HepG2 (cell line): ENCODE results near the gene PIK3CA. TPM values are rescaled to one million over a fixed set of nuclear protein-coding genes. Genes with fewer than 3 reads are reported as not detected.
A peak's percentile ranks its signal among the peaks of the same experiment; 100 is the strongest.

Source experiments
- ASH2L ChIP-seq: fragments of 300-600, 200-600 bp; sonication (generic); IDR thresholded peaks from 2 replicates; pipeline ENCODE4 v1.7.0; 2017; ENCODE audit warnings: low read depth, mild to moderate bottlenecking, moderate library complexity, mixed read lengths, low read length; ENCODE audit not compliant: insufficient read length
- ATF1 ChIP-seq: IDR thresholded peaks from 2 replicates; pipeline ENCODE4 v1.6.1; 2016; ENCODE audit warnings: mild to moderate bottlenecking, control low read depth
- ISX ChIP-seq: sonication (generic); formaldehyde crosslinking; conservative IDR thresholded peaks from 2 replicates; pipeline ENCODE4 v1.5.0; 2020; ENCODE audit warnings: missing genetic modification reagents
- JDP2 ChIP-seq: sonication (generic); formaldehyde crosslinking; IDR thresholded peaks from 2 replicates; pipeline ENCODE4 v1.8.1; 2022; ENCODE audit warnings: missing genetic modification reagents, borderline replicate concordance
- KDM5A ChIP-seq: fragments of 200-600 bp; sonication (generic); IDR thresholded peaks from 2 replicates; pipeline ENCODE4 v1.7.0; 2018; ENCODE audit warnings: antibody characterized with exemption, mild to moderate bottlenecking, low read length, borderline replicate concordance
- MIXL1 ChIP-seq: IDR thresholded peaks from 2 replicates; pipeline ENCODE4 v1.6.1; 2016
- MTF1 ChIP-seq: sonication (generic); formaldehyde crosslinking; IDR thresholded peaks from 2 replicates; pipeline ENCODE4 v1.5.0; 2020; ENCODE audit warnings: missing genetic modification reagents
- NCOR1 ChIP-seq: fragments of 200-600 bp; sonication (generic); IDR thresholded peaks from 2 replicates; pipeline ENCODE4 v1.7.0; 2017; ENCODE audit warnings: antibody characterized with exemption, low read length, borderline replicate concordance
- NFIC ChIP-seq: IDR thresholded peaks from 2 replicates; pipeline ENCODE4 v1.6.1; 2012; ENCODE audit warnings: mild to moderate bottlenecking, low read length, inconsistent platforms
- NR2F2 ChIP-seq: IDR thresholded peaks from 2 replicates; pipeline ENCODE4 v1.6.1; 2012; ENCODE audit warnings: low read depth, inconsistent platforms, borderline replicate concordance
- POLR2A ChIP-seq, 2 experiments: IDR thresholded peaks; 2 replicates each; pipeline ENCODE4 v1.6.1; 2011; ENCODE audit warnings: low read depth in 2 of 2, low read length in 2 of 2, mild to moderate bottlenecking in 1 of 2, moderate library complexity in 1 of 2; ENCODE audit not compliant: insufficient read depth in 1 of 2
- ZBTB7A ChIP-seq: sonication (generic); formaldehyde crosslinking; IDR thresholded peaks from 2 replicates; pipeline ENCODE4 v1.8.0; 2022; ENCODE audit warnings: mild to moderate bottlenecking, missing genetic modification reagents
- ZFP82 ChIP-seq: sonication (generic); formaldehyde crosslinking; IDR thresholded peaks from 2 replicates; pipeline ENCODE4 v1.5.1; 2020; ENCODE audit warnings: mild to moderate bottlenecking, missing genetic modification reagents, borderline replicate concordance
- ZFY ChIP-seq: sonication (generic); formaldehyde crosslinking; IDR thresholded peaks from 2 replicates; pipeline ENCODE4 v1.4.0; 2020; ENCODE audit warnings: missing genetic modification reagents
- ZKSCAN8 ChIP-seq: IDR thresholded peaks from 2 replicates; pipeline ENCODE4 v1.6.1; 2016; ENCODE audit warnings: borderline replicate concordance, missing genetic modification reagents, missing compliant biosample characterization
- ZNF224 ChIP-seq: sonication (generic); formaldehyde crosslinking; IDR thresholded peaks from 2 replicates; pipeline ENCODE4 v1.5.0; 2020; ENCODE audit warnings: mild to moderate bottlenecking, missing genetic modification reagents
- ZNF605 ChIP-seq: sonication (generic); formaldehyde crosslinking; IDR thresholded peaks from 2 replicates; pipeline ENCODE4 v1.8.0; 2022; ENCODE audit warnings: mild to moderate bottlenecking, missing genetic modification reagents
- ZNF670 ChIP-seq: sonication (generic); formaldehyde crosslinking; IDR thresholded peaks from 2 replicates; pipeline ENCODE4 v1.8.0; 2022; ENCODE audit warnings: mild to moderate bottlenecking, missing genetic modification reagents, borderline replicate concordance
- ZSCAN29 ChIP-seq: sonication (generic); formaldehyde crosslinking; conservative IDR thresholded peaks from 2 replicates; pipeline ENCODE4 v1.4.0; 2020; ENCODE audit warnings: mild to moderate bottlenecking, missing genetic modification reagents
- polyA plus RNA-seq, 8 experiments: library from polyadenylated mRNA; depleted of rRNA in 3 of 8; stranded (reverse) in 7 of 8; unstranded in 1 of 8; fragments of >200 nt; fragmentation: Illumina TruSeq in 4 of 8; extraction: Trizol in 4 of 8; gene quantifications; 2 replicates each; pipeline versions ENCODE4 v1.2.1 to v1.2.3, GENCODE V29; 2011 to 2016; ENCODE audit warnings: low read depth in 4 of 8, missing spikeins in 1 of 8, mixed read lengths in 1 of 8; ENCODE audit not compliant: insufficient read depth in 1 of 8
- total RNA-seq, 5 experiments: library from RNA; depleted of rRNA; stranded (reverse); fragments of >200 nt; fragmentation: Illumina TruSeq; extraction: Trizol; gene quantifications; 2 replicates each; pipeline ENCODE4 v1.2.3, GENCODE V29; 2016; ENCODE audit warnings: low read depth in 1 of 5
- TF ChIP-seq, protein P1 (sequence below): sonication (generic); formaldehyde crosslinking; IDR thresholded peaks from 2 replicates; pipeline ENCODE4 v1.5.0; 2020; ENCODE audit warnings: mild to moderate bottlenecking, missing genetic modification reagents, borderline replicate concordance
- TF ChIP-seq, protein P2 (sequence below), 2 experiments: sonication (generic) in 1 of 2; formaldehyde crosslinking in 1 of 2; IDR thresholded peaks; 2 replicates each; pipeline versions ENCODE4 v1.4.0 to v1.6.1; 2018 to 2020; ENCODE audit warnings: missing genetic modification reagents in 2 of 2, borderline replicate concordance in 1 of 2, low read depth in 1 of 2, mild to moderate bottlenecking in 1 of 2, missing biosample characterization in 1 of 2
- TF ChIP-seq, protein P3 (sequence below): sonication (generic); formaldehyde crosslinking; conservative IDR thresholded peaks from 2 replicates; pipeline ENCODE4 v1.4.0; 2020; ENCODE audit warnings: mild to moderate bottlenecking, missing genetic modification reagents, moderate library complexity

Gene PIK3CA
- total and polyA plus RNA-seq, 2 of the 13 experiments (the other 11 are each of a cell fraction or from before 2014, with no cell fraction given) = 5.7 to 11.4 TPM

DNA sequence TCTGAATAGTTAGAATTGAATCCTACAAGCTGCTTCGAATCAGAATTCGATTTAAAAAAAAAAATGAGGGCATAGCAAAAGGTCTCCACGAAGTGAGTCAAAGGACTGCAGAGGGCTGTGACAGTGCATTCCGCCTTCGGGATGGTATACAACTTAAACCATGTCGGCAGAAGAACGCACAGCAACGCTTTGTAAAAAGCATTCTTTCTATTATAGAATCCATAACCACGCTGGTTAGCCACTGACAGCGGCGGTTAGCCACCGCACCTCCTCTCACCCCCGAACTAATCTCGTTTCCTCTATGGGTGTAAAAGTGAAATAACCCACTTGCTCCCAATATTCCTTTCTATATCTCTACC is 664 bp upstream of the PIK3CA start (continued):
- peak; percentile 77 for TF ChIP-seq ASH2L
- peak; percentile 12; the same call in 1 of the 2 replicates for TF ChIP-seq MIXL1
- no peak for TF ChIP-seq ZKSCAN8 (CRISPR knock-in tag)
- 0 out of 2 replicates have a peak, but pooled peaks have one; percentile 13 for TF ChIP-seq NR2F2
- no peak for TF ChIP-seq ZNF224 (CRISPR knock-in tag)
- TF ChIP-seq MTF1 = no peak
- TF ChIP-seq, protein P1, sequence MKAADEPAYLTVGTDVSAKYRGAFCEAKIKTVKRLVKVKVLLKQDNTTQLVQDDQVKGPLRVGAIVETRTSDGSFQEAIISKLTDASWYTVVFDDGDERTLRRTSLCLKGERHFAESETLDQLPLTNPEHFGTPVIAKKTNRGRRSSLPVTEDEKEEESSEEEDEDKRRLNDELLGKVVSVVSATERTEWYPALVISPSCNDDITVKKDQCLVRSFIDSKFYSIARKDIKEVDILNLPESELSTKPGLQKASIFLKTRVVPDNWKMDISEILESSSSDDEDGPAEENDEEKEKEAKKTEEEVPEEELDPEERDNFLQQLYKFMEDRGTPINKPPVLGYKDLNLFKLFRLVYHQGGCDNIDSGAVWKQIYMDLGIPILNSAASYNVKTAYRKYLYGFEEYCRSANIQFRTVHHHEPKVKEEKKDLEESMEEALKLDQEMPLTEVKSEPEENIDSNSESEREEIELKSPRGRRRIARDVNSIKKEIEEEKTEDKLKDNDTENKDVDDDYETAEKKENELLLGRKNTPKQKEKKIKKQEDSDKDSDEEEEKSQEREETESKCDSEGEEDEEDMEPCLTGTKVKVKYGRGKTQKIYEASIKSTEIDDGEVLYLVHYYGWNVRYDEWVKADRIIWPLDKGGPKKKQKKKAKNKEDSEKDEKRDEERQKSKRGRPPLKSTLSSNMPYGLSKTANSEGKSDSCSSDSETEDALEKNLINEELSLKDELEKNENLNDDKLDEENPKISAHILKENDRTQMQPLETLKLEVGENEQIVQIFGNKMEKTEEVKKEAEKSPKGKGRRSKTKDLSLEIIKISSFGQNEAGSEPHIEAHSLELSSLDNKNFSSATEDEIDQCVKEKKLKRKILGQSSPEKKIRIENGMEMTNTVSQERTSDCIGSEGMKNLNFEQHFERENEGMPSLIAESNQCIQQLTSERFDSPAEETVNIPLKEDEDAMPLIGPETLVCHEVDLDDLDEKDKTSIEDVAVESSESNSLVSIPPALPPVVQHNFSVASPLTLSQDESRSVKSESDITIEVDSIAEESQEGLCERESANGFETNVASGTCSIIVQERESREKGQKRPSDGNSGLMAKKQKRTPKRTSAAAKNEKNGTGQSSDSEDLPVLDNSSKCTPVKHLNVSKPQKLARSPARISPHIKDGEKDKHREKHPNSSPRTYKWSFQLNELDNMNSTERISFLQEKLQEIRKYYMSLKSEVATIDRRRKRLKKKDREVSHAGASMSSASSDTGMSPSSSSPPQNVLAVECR (CRISPR knock-in tag) = 0 out of 2 replicates have a peak, but pooled peaks have one; percentile 46
- peak; percentile 83 for TF ChIP-seq KDM5A
- TF ChIP-seq, protein P2, sequence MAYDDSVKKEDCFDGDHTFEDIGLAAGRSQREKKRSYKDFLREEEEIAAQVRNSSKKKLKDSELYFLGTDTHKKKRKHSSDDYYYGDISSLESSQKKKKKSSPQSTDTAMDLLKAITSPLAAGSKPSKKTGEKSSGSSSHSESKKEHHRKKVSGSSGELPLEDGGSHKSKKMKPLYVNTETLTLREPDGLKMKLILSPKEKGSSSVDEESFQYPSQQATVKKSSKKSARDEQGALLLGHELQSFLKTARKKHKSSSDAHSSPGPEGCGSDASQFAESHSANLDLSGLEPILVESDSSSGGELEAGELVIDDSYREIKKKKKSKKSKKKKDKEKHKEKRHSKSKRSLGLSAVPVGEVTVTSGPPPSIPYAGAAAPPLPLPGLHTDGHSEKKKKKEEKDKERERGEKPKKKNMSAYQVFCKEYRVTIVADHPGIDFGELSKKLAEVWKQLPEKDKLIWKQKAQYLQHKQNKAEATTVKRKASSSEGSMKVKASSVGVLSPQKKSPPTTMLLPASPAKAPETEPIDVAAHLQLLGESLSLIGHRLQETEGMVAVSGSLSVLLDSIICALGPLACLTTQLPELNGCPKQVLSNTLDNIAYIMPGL (CRISPR knock-in tag; IDR thresholded peaks at IDR 0.05; ENCODE audit: borderline replicate concordance in 1 of 2, low read depth in 1 of 2) = 0 out of 4 replicates have a peak, but pooled peaks of 1 of the 2 experiments have one; percentile 11
- peak; percentile 44; the same call in 1 of the 2 replicates for TF ChIP-seq ZFP82
- 0 out of 2 replicates have a peak, but pooled peaks have one; percentile 20 for TF ChIP-seq ZSCAN29 (CRISPR knock-in tag)
- 0 out of 2 replicates have a peak, but pooled peaks have one; percentile 19 for TF ChIP-seq ZBTB7A
- TF ChIP-seq JDP2 (CRISPR knock-in tag) = no peak
- 0 out of 2 replicates have a peak, but pooled peaks have one; percentile 26 for TF ChIP-seq NCOR1
- TF ChIP-seq, protein P3, sequence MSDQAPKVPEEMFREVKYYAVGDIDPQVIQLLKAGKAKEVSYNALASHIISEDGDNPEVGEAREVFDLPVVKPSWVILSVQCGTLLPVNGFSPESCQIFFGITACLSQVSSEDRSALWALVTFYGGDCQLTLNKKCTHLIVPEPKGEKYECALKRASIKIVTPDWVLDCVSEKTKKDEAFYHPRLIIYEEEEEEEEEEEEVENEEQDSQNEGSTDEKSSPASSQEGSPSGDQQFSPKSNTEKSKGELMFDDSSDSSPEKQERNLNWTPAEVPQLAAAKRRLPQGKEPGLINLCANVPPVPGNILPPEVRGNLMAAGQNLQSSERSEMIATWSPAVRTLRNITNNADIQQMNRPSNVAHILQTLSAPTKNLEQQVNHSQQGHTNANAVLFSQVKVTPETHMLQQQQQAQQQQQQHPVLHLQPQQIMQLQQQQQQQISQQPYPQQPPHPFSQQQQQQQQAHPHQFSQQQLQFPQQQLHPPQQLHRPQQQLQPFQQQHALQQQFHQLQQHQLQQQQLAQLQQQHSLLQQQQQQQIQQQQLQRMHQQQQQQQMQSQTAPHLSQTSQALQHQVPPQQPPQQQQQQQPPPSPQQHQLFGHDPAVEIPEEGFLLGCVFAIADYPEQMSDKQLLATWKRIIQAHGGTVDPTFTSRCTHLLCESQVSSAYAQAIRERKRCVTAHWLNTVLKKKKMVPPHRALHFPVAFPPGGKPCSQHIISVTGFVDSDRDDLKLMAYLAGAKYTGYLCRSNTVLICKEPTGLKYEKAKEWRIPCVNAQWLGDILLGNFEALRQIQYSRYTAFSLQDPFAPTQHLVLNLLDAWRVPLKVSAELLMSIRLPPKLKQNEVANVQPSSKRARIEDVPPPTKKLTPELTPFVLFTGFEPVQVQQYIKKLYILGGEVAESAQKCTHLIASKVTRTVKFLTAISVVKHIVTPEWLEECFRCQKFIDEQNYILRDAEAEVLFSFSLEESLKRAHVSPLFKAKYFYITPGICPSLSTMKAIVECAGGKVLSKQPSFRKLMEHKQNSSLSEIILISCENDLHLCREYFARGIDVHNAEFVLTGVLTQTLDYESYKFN = 0 out of 2 replicates have a peak, but pooled peaks have one; percentile 5
- no peak for TF ChIP-seq NFIC
- TF ChIP-seq ZFY = no peak
- TF ChIP-seq ZNF670 = peak; percentile 65; the same call in 1 of the 2 replicates
- no peak for TF ChIP-seq ISX (CRISPR knock-in tag)
- peak; percentile 58 for TF ChIP-seq ATF1 (CRISPR knock-in tag)
- no peak for TF ChIP-seq POLR2A (IDR thresholded peaks at IDR 0.05; ENCODE audit: insufficient read depth in 1 of 2, low read depth in 2 of 2, low read length in 2 of 2)
- peak; percentile 65; the same call in 1 of the 2 replicates for TF ChIP-seq ZNF605 (CRISPR knock-in tag)
